GM13977 (cell line): Measurements from ENCODE around the gene BLOC1S3.

ENCODE experiments used
- DNase-seq: peaks from one replicate; pipeline ENCODE4 v3.0.0; 2012; ENCODE audit warnings: low spot score
- in situ Hi-C: fragments of 300-500 bp; cut with MboI; formaldehyde crosslinking; loops from one replicate; pipeline ENCODE4 v1.12.0; 2022; ENCODE audit warnings: low sequenced_read_pairs, low pct_unique_long_range_greater_than_20kb, mixed read lengths, inconsistent platforms; ENCODE audit not compliant: unreplicated experiment
- TF ChIP-seq, protein P1 (sequence below): IDR thresholded peaks from 2 replicates; pipeline ENCODE4 v1.5.1; 2012; ENCODE audit warnings: mild to moderate bottlenecking, control low read depth; ENCODE audit not compliant: insufficient read depth; ENCODE audit errors: extremely low read depth, missing control alignments

BLOC1S3 gene

GRCh38 chr19:45141203-45141900, 37.2 kb upstream of the BLOC1S3 start:
- TF ChIP-seq, protein P1, sequence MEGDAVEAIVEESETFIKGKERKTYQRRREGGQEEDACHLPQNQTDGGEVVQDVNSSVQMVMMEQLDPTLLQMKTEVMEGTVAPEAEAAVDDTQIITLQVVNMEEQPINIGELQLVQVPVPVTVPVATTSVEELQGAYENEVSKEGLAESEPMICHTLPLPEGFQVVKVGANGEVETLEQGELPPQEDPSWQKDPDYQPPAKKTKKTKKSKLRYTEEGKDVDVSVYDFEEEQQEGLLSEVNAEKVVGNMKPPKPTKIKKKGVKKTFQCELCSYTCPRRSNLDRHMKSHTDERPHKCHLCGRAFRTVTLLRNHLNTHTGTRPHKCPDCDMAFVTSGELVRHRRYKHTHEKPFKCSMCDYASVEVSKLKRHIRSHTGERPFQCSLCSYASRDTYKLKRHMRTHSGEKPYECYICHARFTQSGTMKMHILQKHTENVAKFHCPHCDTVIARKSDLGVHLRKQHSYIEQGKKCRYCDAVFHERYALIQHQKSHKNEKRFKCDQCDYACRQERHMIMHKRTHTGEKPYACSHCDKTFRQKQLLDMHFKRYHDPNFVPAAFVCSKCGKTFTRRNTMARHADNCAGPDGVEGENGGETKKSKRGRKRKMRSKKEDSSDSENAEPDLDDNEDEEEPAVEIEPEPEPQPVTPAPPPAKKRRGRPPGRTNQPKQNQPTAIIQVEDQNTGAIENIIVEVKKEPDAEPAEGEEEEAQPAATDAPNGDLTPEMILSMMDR: no peak
- in situ Hi-C loops: no loop called here
- peak; percentile 31 for DNase-seq

DNA sequence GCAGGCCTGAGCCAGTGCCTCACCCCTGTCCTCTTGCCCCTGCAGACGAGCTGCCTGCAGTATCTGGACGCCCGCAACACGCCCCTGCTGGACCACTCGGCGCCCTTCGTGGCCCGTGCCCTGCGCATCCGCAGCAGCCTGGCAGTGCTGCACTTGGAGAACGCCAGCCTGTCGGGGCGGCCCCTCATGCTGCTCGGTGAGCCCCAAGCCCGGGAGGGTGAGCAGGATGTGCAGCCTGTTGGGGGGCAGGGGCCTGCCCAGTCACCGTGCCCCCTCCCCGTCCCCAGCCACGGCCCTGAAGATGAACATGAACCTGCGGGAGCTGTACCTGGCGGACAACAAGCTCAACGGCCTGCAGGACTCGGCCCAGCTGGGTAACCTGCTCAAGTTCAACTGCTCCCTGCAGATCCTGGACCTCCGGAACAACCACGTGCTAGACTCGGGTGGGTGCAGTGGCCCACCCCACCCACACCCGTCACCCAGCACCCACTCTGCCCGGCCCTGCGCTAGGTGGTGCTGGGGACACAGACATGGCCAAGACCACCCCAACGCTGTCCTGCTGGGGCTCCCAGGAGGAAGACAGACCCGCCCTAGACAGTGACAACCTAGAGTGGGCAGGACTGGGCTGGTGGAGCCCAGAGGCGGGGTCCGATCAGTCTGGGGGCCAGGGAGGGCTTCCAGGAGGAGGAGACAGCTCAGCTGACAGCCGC, 36.4 kb upstream of the BLOC1S3 start:
- peak; percentile 21 for DNase-seq
- in situ Hi-C loops: no loop called here
- TF ChIP-seq, protein P1: no peak

DNA sequence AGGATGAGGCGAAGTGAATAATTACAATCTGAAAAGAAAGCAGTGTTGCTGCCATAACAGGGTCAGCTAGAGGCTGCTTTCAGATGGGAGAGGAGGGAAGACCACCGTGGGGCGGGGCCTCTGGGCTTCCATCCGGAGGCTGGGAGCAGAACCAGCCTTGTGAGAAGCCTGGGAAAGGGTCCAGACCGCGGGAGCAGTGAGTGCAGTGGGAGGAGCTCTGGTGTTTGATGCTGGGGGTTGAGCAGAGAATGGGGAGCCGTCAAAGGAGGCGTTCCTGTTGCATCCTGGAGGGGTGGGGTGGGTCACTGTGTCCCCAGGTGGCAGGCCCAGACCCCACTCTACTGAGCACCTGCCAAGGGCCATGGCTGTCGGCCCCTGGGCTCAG, 35.9 kb upstream of the BLOC1S3 start:
- in situ Hi-C loops: no loop called here

GRCh38 chr19:45144431-45145269, 33.9 kb upstream of the BLOC1S3 start:
- peak; percentile 20 for DNase-seq
- in situ Hi-C loops: no loop called here
- TF ChIP-seq, protein P1: no peak

More for the DNA sequence above, 35.9 kb upstream of the BLOC1S3 start:
- TF ChIP-seq, protein P1: no peak
- DNase-seq: peak; percentile 23

- in situ Hi-C loops: no loop called here
- TF ChIP-seq, protein P1: no peak
- peak; percentile 29 for DNase-seq
These were observed 33.1 kb upstream of the BLOC1S3 start for GRCh38 chr19:45145270-45146189.
